Measurements from ENCODE around the gene ADAMTS1.
"Not testable (repeated sequence)": the region's sequence is repeated elsewhere in the genome, so short reads cannot be mapped to it uniquely, and the experiment has no call there.

DNA sequence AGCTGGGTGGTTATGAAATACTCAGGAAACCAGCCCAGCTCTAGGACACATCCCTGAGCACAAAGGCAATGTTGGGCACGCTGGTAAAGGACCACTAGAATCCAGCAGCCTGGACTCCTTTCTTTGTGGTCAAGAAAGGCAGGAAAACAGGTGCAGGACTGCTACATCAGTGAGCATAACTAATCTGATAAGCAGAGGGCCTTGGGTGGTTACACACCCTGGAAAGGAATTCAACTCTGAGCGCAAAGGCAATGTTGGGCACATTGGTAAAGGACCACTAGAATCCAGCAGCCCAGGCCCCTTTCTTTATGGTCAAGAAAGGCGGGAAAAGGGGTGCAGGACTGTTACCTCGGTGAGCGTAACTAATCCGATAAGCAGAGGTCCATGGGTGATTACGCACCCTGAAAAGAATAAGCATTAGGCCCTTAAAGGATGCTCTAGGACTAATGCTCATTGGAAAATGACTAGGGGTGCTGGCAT, 11.7 kb upstream of the ADAMTS1 start:
- TF ChIP-seq CTCF (conservative IDR thresholded peaks at IDR 0.05 in 1 of 2, IDR thresholded peaks at IDR 0.05 in 1 of 2; ENCODE audit: low read depth in 1 of 2, low read length in 2 of 2); EZH2 (IDR thresholded peaks at IDR 0.05; ENCODE audit: low read length, missing control alignments): not testable (repeated sequence)

All from fibroblast of lung (primary cell).